Lower leg skin (tissue), 4 donors: ENCODE measurements around the gene DAB2IP. TPM values are rescaled to one million over a fixed set of nuclear protein-coding genes. Genes with fewer than 3 reads are reported as not detected.

Experiments
- DNase-seq, 2 donors: peaks; one replicate each; pipeline ENCODE4 v3.0.0-alpha.2; 2019; ENCODE audit warnings: low spot score in 2 of 2
- H3K4me3 ChIP-seq: fragments of 200-600 bp; sonication (generic); 2 replicates; pipeline ENCODE4 v1.5.1; 2017; ENCODE audit warnings: mild to moderate bottlenecking, low read depth; ENCODE audit not compliant: poor library complexity, severe bottlenecking
- CTCF ChIP-seq, 3 donors: fragments of 450-650 bp; IDR thresholded peaks; one replicate each; pipeline ENCODE4 v1.5.1; 2016; ENCODE audit warnings: antibody characterized with exemption in 3 of 3, mild to moderate bottlenecking in 3 of 3, moderate library complexity in 2 of 3
- POLR2A ChIP-seq, 2 donors: fragments of 450-650 bp; IDR thresholded peaks; one replicate each; pipeline ENCODE4 v1.6.1; 2016 to 2017; ENCODE audit warnings: antibody characterized with exemption in 2 of 2, mild to moderate bottlenecking in 1 of 2, moderate library complexity in 1 of 2
- WGBS, 2 donors: methylation state at CpG; one replicate each; pipeline ENCODE4 v1.1.5; 2018; 5-methylcytosine and 5-hydroxymethylcytosine counted together
- intact Hi-C: fragments of 100-400 bp; cut with DNase I; formaldehyde crosslinking; loops from one replicate; pipeline ENCODE4 v1.15.0; 2023; ENCODE audit warnings: low total_unique reads
- total RNA-seq, 4 donors: library from RNA; depleted of rRNA; stranded (reverse); fragments of >200 nt; gene quantifications; one replicate each; pipeline ENCODE4 v1.1.0, GENCODE V29; 2016

DAB2IP gene
- total RNA-seq, 4 donors from 2014 or later: 42.5 to 68.0 (median 57.0) TPM

GRCh38 chr9:121818841-121819427 lies 167.5 kb downstream of the DAB2IP start:
- DNase-seq: peak in 1 of 2 donors; percentile 76
- 92 to 95% methylated on average over 12 of the region's 12 CpGs for WGBS, 2 donors
- intact Hi-C loops: no loop called here
- no peak overlapping the region for H3K4me3 ChIP-seq
- TF ChIP-seq CTCF (IDR thresholded peaks at IDR 0.05): no peak
- no peak for TF ChIP-seq POLR2A (IDR thresholded peaks at IDR 0.05)

- WGBS, 2 donors: 41 to 50% methylated on average over 20 of the region's 20 CpGs
- no peak overlapping the region for H3K4me3 ChIP-seq
- TF ChIP-seq CTCF (IDR thresholded peaks at IDR 0.05) (no peak), POLR2A (IDR thresholded peaks at IDR 0.05) (no peak)
- DNase-seq: peak in 1 of 2 donors; percentile 71
- intact Hi-C loops: no loop called here
These were observed 168.2 kb downstream of the DAB2IP start for GRCh38 chr9:121819428-121820231.

- DNase-seq: peak in 1 of 2 donors; percentile 76
- TF ChIP-seq CTCF (IDR thresholded peaks at IDR 0.05) (no peak), POLR2A (IDR thresholded peaks at IDR 0.05) (no peak)
- H3K4me3 ChIP-seq: no peak overlapping the region
- 91 to 92% methylated on average over 10 to 11 of the region's 11 CpGs for WGBS, 2 donors
- intact Hi-C loops: no loop called here
These were observed 169.0 kb downstream of the DAB2IP start for GRCh38 chr9:121820286-121821005.

GRCh38 chr9:121821326-121821725 lies 169.9 kb downstream of the DAB2IP start:
- intact Hi-C loops: no loop called here
- H3K4me3 ChIP-seq: no peak overlapping the region
- peak in 1 of 2 donors; percentile 73 for DNase-seq
- WGBS, 2 donors: 91 to 94% methylated on average over 5 of the region's 5 CpGs
- TF ChIP-seq POLR2A (IDR thresholded peaks at IDR 0.05) (no peak), CTCF (IDR thresholded peaks at IDR 0.05) (no peak)

GRCh38 chr9:121822093-121823085 lies 171.0 kb downstream of the DAB2IP start:
- 78 to 85% methylated on average over 30 to 33 of the region's 34 CpGs for WGBS, 2 donors
- TF ChIP-seq CTCF (IDR thresholded peaks at IDR 0.05): no peak
- no peak for TF ChIP-seq POLR2A (IDR thresholded peaks at IDR 0.05)
- DNase-seq: peak in 1 of 2 donors; percentile 71
- intact Hi-C loops: no loop called here
- no peak overlapping the region for H3K4me3 ChIP-seq
